Raji (cell line): ENCODE measurements around the gene LDLRAP1.

ENCODE experiments used
- POLR2A ChIP-seq: IDR thresholded peaks from 2 replicates; pipeline ENCODE4 v1.6.1; 2011; ENCODE audit warnings: low read depth, low read length, control low read depth; ENCODE audit not compliant: insufficient read depth

The LDLRAP1 gene

GRCh38 chr1:25593861-25594260 lies 50.5 kb downstream of the LDLRAP1 start:
- TF ChIP-seq POLR2A, result no peak

- no peak for TF ChIP-seq POLR2A
Measured at GRCh38 chr1:25594971-25595370, 51.6 kb downstream of the LDLRAP1 start.

GRCh38 chr1:25598879-25599278 lies 55.5 kb downstream of the LDLRAP1 start:
- TF ChIP-seq POLR2A, result no peak

- TF ChIP-seq POLR2A, result no peak
Measured at GRCh38 chr1:25599969-25600610, 56.7 kb downstream of the LDLRAP1 start.

GRCh38 chr1:25607123-25607522 lies 63.7 kb downstream of the LDLRAP1 start:
- TF ChIP-seq POLR2A, result no peak

GRCh38 chr1:25608488-25609178 lies 65.2 kb downstream of the LDLRAP1 start:
- no peak for TF ChIP-seq POLR2A

GRCh38 chr1:25609921-25610320 lies 66.5 kb downstream of the LDLRAP1 start:
- TF ChIP-seq POLR2A, result no peak

- no peak for TF ChIP-seq POLR2A
Measured at GRCh38 chr1:25610822-25611630, 67.6 kb downstream of the LDLRAP1 start.

- TF ChIP-seq POLR2A, result no peak
Measured at GRCh38 chr1:25611843-25612242, 68.4 kb downstream of the LDLRAP1 start.

- TF ChIP-seq POLR2A, result no peak
Measured at GRCh38 chr1:25612421-25612820, 69.0 kb downstream of the LDLRAP1 start.

GRCh38 chr1:25613091-25613490 lies 69.7 kb downstream of the LDLRAP1 start:
- TF ChIP-seq POLR2A, result no peak

- no peak for TF ChIP-seq POLR2A
Measured at GRCh38 chr1:25614501-25615171, 71.2 kb downstream of the LDLRAP1 start.

- TF ChIP-seq POLR2A, result no peak
Measured at GRCh38 chr1:25615172-25615541, 71.8 kb downstream of the LDLRAP1 start.

- TF ChIP-seq POLR2A, result no peak
Measured at GRCh38 chr1:25615563-25616094, 72.2 kb downstream of the LDLRAP1 start.
